GM13976 (cell line): ENCODE data around the gene ZC3H14.
A peak's percentile ranks its signal among the peaks of the same experiment; 100 is the strongest.

Source experiments
- DNase-seq: peaks from one replicate; pipeline ENCODE4 v3.0.0; 2012; ENCODE audit warnings: low spot score
- in situ Hi-C: fragments of 300-500 bp; cut with MboI; formaldehyde crosslinking; loops from one replicate; pipeline ENCODE4 v1.12.0; 2022; ENCODE audit warnings: low sequenced_read_pairs, mixed read lengths, inconsistent platforms; ENCODE audit not compliant: unreplicated experiment
- TF ChIP-seq, protein P1 (sequence below): IDR thresholded peaks from 2 replicates; pipeline ENCODE4 v1.5.1; 2012; ENCODE audit warnings: borderline replicate concordance, mild to moderate bottlenecking; ENCODE audit not compliant: insufficient read depth; ENCODE audit errors: extremely low read depth, missing control alignments, control extremely low read depth

Gene ZC3H14

DNA sequence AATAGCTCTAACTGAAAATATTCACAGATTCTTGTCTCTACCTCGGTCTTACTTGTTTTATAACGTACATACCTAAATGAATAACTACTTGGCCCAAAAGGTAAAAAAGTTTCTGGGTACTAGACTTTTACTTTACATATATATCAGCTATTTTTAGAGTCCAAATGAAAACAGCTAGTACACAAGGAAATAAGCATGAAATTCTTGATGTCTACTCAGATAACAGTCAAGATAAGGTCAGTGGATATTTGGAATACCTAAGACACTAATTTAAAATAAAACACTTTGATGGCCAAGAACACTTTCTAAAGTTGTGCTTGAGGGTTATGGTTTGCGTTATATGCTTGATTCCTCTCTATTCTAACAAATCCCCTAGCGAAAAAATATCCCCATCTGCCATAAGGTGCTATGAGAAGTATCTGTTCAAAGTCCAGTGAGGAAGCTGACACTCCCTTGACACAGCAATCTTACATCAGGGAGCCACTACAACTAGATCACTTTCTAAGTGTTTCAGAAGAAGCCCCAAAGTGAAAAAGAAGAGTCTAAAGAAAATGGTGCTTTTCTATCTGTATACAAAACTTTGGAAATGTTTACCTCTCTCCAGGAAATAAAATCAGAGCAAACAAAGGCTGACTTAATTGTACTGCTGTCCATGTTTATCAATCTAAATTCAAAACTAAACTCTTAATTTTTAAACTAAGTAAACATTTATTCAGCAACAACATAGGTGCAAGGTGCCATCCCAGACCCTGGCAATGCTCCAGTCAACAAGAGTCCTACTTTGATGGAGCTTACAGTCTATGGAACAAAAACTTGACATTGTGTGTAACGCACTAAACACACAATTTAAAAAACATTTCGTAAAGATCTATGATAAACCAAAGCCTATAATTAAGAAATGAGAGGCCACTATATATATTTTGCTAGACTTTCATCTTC is 19.7 kb upstream of the ZC3H14 start:
- TF ChIP-seq, protein P1, sequence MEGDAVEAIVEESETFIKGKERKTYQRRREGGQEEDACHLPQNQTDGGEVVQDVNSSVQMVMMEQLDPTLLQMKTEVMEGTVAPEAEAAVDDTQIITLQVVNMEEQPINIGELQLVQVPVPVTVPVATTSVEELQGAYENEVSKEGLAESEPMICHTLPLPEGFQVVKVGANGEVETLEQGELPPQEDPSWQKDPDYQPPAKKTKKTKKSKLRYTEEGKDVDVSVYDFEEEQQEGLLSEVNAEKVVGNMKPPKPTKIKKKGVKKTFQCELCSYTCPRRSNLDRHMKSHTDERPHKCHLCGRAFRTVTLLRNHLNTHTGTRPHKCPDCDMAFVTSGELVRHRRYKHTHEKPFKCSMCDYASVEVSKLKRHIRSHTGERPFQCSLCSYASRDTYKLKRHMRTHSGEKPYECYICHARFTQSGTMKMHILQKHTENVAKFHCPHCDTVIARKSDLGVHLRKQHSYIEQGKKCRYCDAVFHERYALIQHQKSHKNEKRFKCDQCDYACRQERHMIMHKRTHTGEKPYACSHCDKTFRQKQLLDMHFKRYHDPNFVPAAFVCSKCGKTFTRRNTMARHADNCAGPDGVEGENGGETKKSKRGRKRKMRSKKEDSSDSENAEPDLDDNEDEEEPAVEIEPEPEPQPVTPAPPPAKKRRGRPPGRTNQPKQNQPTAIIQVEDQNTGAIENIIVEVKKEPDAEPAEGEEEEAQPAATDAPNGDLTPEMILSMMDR, result no peak
- DNase-seq, result no peak
- in situ Hi-C loops, result no loop called here

GRCh38 chr14:88545256-88545655 is 17.6 kb upstream of the ZC3H14 start:
- DNase-seq, result no peak
- in situ Hi-C loops, result no loop called here
- TF ChIP-seq, protein P1, result no peak

- in situ Hi-C loops, result no loop called here
- DNase-seq, result no peak
- TF ChIP-seq, protein P1, result no peak
Observed at GRCh38 chr14:88546621-88547385, 16.0 kb upstream of the ZC3H14 start.

GRCh38 chr14:88547386-88547780 is 15.5 kb upstream of the ZC3H14 start:
- TF ChIP-seq, protein P1, result no peak
- DNase-seq, result no peak
- in situ Hi-C loops, result no loop called here

DNA sequence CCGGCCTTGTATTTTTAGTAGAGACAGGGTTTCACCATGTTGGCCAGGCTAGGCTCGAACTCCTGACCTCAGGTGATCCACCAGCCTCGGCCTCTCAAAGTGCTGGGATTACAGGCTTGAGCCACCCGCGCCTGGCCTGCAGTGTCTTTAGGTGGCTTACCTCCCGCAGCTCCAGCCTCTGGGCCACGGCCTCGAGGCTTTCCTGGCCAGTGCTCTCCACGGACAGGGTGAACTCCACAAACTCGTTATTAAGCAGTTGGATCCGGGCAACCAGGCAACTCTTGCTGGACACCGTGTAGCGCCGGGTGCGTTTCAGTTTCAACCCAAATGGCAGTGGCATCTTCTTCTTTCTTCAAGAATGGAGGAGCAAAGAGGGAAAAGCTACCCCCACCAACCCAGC is 12.8 kb upstream of the ZC3H14 start:
- TF ChIP-seq, protein P1, result no peak
- DNase-seq, result no peak
- in situ Hi-C loops, result no loop called here

GRCh38 chr14:88551094-88551870 is 11.6 kb upstream of the ZC3H14 start:
- peak; percentile 59 for DNase-seq
- in situ Hi-C loops, result no loop called here
- TF ChIP-seq, protein P1, result no peak
